DND-41 (cell line): Measurements from ENCODE around the gene REXO4.

ENCODE experiments used
- CTCF ChIP-seq: IDR thresholded peaks from 2 replicates; pipeline ENCODE4 v1.5.1; 2012; ENCODE audit warnings: borderline replicate concordance, low read length, moderate library complexity, mild to moderate bottlenecking; ENCODE audit not compliant: poor library complexity, severe bottlenecking; ENCODE audit errors: extremely low read depth
- EZH2 ChIP-seq: IDR thresholded peaks from 3 replicates; pipeline ENCODE4 v1.6.1; 2012; ENCODE audit warnings: borderline replicate concordance, low read depth, mild to moderate bottlenecking, moderate library complexity, low read length, inconsistent platforms; ENCODE audit not compliant: severe bottlenecking

- TF ChIP-seq CTCF (no peak), EZH2 (no peak)
Observed at GRCh38 chr9:133389025-133389557, 28.7 kb downstream of the REXO4 start.
